ENCODE data around the gene SPPL2B.

- TF ChIP-seq SIN3A (IDR thresholded peaks at IDR 0.05; ENCODE audit: borderline replicate concordance, insufficient read depth, low read length) (no peak), TAF1 (IDR thresholded peaks at IDR 0.05; ENCODE audit: borderline replicate concordance, insufficient read depth, low read length) (no peak), REST (IDR thresholded peaks at IDR 0.05; ENCODE audit: insufficient read depth in 1 of 2, low read depth in 2 of 2, low read length in 2 of 2) (no peak), POLR2AphosphoS5 (IDR thresholded peaks at IDR 0.05; ENCODE audit: low read depth, low read length) (no peak), FOXP2 (optimal IDR thresholded peaks at IDR 0.05; ENCODE audit: borderline replicate concordance, extremely low read depth, extremely low read length, insufficient read depth) (peak; percentile 27)
Observed at GRCh38 chr19:2385053-2385721, 56.7 kb downstream of the SPPL2B start.

All from PFSK-1 (cell line).